SK-MEL-5 (cell line): ENCODE results near the gene NOP14. TPM values are rescaled to one million over a fixed set of nuclear protein-coding genes. Genes with fewer than 3 reads are reported as not detected.

Source experiments
- DNase-seq: peaks from one replicate; pipeline ENCODE4 v3.0.0-alpha.2; 2016; ENCODE audit warnings: low read depth, low spot score
- in situ Hi-C: cut with HindIII; loops from 2 replicates; pipeline ENCODE4 v1.10.0; 2016; ENCODE audit warnings: low sequenced_read_pairs, high pct_unique_total_duplicates, low pct_unique_long_range_greater_than_20kb
- total RNA-seq: library from RNA; depleted of rRNA; stranded (reverse); fragments of >200 nt; shearing (Covaris generic); gene quantifications from 2 replicates; pipeline ENCODE4 v1.2.3, GENCODE V29; 2014

The NOP14 gene
- total RNA-seq, 1 experiment from 2014 or later = 22.5 TPM

GRCh38 chr4:2936773-2937145, 26.4 kb downstream of the NOP14 start:
- in situ Hi-C loops = no loop called here
- DNase-seq = no peak

GRCh38 chr4:2935762-2936743, 27.2 kb downstream of the NOP14 start:
- in situ Hi-C loops = no loop called here
- DNase-seq = no peak

DNA sequence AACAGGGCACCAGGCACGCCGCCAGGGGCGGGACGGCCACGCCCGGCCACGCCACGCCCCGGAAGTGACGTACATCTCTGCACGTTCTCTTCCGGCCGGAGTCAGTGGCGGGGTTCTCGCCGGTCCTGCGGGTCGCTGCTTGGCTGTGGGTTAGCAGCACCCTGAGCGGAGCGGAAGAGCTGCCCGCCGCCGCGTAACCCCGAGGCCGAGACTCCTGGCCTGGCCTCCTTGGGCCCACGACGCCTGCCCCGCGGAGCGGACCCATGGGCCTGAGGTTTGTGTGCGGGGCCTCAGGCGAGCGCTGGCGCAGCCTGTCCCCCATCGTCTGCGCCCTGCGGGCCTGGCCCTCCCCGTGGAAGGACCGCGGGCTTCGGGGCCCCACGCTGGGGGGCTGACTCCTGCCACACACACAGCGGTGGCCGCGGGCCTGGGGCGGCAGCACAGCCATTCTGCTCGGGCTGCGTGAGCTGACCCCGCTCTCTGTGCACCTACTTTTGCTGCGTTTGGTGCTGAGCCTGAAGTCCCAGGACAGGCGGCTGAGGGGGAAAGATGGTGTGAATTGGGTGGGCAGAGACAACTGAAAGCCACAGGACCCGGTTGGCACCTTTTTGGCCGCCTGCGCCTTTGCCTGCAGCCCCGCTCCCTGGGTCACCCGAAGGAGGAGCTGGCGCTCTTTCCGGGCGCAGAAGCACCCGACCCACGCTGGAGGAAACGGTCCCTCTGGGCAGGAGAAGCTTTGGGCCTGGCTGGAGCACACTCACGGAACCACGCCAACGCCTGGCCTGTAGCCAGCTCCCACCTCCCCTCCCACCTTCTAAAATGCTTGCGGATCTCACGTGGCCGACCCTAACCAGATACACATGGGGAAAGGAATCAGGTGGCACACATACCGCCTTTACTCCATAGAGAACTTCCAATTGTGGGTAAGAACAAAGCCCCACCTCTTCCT, 28.1 kb downstream of the NOP14 start:
- in situ Hi-C loops = no loop called here
- DNase-seq = peak; percentile 86

- in situ Hi-C loops = no loop called here
- no peak for DNase-seq
These were observed 29.0 kb downstream of the NOP14 start for GRCh38 chr4:2934077-2934812.

DNA sequence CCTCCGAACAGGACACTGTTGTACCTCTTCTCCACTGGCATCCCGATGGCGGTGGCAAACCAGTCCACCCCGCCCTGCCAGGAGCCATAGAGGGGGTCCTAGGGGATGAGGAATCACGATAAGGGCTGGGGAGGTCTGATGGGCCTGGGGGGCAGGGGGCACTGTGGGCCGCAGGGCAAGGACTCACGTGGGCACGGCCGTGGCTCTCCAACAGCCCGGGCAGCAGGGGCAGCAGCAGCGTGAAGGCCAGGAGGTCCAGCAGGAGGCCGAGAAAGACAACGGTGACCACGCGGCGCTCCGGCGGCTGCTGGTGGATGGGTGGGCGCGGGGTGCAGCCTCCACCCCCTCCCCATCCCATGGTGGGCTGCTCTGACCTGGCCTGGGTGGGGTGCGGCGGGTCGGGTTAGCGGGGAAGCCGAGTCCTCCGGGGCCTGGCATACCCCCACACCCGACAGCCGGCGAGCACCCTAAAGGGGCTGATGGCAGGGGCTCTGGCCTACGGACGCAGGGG, 29.6 kb downstream of the NOP14 start:
- no peak for DNase-seq
- in situ Hi-C loops = no loop called here

DNA sequence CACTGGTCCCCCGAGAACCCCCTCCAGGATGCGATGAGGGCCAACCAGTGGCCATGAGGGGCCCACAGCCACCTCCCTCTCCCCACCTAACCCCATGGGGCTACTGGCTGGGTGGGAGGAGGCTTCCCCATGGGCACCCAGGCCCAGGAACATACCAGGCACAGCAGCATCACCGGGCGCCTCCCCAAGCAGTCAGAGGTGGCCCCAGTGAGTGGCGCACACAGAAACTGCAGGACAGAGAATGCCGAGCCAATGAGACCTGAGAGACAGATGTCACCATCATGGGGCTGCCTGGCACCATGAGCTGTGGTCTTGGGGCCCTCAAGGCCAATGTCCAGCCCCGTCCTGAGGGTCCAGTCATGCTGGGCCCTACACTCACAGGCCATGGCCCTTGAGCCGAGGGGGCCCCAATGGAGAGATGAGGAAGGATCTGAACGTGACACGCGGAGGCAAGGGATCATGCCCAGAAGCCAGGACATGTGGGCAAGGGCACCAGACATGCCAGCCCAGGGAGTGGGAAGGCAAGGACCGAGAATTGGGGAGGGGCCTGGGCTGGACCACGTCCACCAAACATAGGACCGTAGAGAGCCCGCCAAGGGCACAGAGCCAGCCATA, 30.1 kb downstream of the NOP14 start:
- DNase-seq = no peak
- in situ Hi-C loops = no loop called here

GRCh38 chr4:2932321-2932950, 30.8 kb downstream of the NOP14 start:
- in situ Hi-C loops = no loop called here

DNA sequence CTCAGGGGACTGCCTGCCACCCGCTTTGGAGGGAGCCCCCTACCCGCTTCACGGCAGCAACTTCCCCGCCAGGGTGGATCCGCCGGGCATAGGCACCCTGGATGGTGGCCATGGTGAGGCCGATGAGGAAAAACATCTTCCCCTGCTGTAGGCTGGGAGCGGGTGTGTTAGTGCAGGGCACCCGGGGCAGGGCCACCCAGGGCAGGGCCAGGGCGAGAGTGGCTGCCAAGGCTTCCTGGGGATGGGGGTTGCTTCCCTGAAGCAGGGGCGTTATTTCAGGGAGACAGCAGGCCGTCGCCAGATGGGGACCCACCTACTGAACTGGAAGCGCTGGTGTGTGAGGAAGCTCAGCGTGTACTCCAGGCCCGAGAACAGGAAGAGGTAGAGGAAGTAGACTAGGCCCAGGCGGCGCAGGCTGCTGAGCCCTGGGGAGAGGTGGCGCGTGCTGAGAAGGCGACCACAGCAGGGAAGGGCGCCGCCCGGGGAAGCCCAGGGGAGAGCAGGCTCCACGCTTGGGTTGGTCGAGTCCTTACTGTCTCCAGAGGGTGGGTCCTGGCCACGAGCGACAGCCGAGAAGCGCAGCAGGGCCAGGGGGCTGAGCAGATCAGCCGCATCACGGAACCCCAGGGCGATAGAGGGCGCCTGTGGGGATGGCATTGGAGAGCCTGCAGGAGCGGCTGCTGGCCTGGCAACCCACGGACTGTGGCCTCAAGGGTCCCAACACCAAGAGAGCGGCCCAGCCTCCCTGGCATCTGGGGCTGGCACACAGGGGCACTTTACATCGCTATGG, 31.5 kb downstream of the NOP14 start:
- DNase-seq = no peak
- in situ Hi-C loops = no loop called here

More at GRCh38 chr4:2932321-2932950, 30.8 kb downstream of the NOP14 start:
- no peak for DNase-seq

DNA sequence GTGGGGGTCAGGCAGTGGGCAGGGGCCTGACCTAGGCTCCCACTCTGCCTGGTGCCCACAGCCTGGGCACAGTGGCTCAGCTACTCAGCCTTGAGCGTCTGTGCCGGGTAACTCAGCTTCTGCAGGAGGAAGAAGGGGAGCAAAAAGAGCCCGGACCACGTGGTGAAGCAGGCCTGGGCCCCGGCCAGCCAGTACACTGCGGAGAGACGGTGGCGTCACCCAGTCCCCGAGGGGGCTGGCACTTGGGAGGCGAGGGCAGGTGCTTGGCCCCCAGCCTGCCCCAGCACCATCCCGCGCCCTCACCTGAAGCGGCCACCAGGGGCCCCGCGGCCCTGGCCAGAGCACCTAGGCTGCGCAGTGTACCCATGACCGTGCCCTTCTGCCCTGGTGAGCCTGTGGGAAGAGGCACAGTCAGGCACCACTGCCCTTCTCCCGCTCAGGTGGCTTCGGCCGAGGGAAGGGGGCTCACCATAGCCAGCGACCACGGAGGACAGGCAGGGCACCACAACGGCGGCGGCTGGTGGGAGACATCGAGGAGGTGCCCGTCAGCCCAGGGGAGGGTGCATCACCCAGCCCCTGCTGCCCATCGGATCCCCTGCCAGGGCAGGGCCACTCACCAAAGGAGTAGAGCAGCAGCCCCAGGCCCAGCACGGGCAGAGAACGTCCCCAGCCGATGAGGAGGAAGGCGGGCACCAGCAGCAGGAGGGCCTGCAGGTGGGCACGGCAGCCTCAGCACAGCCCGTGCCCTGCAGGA, 32.3 kb downstream of the NOP14 start:
- in situ Hi-C loops = no loop called here
- DNase-seq = no peak

GRCh38 chr4:2930135-2930757, 33.0 kb downstream of the NOP14 start:
- in situ Hi-C loops = no loop called here
- DNase-seq = no peak

GRCh38 chr4:2929469-2929868, 33.7 kb downstream of the NOP14 start:
- in situ Hi-C loops = no loop called here
- no peak for DNase-seq

GRCh38 chr4:2928242-2929176, 34.7 kb downstream of the NOP14 start:
- in situ Hi-C loops = no loop called here
- DNase-seq = no peak

DNA sequence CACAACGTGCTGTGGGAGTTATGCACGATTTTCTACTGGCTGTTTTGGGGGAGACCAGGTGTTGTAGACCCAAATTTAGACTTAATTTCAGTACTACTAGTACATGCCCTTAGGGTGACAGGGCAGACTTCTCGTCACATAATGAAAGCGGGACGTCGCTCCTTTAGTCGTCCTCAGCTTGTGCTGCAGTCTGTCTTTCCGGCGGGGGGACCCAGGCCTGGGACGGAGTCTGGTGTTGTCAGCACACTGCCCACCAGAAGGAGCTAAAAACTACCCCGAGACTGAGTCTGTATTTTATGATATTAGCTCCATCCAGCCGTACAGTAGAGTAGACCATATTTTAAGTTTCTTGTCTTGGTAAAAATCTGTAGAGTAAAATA, 35.5 kb downstream of the NOP14 start:
- in situ Hi-C loops = no loop called here

More for the DNA sequence above, 35.5 kb downstream of the NOP14 start:
- DNase-seq = no peak
